GM18511 (cell line): ENCODE data around the gene TDRD10.
A peak's percentile ranks its signal among the peaks of the same experiment; 100 is the strongest.
"Not testable (repeated sequence)": the region's sequence is repeated elsewhere in the genome, so short reads cannot be mapped to it uniquely, and the experiment has no call there.

Experiments used
- ATAC-seq: cut with Tn5 transposase; IDR thresholded peaks from one replicate; pipeline ENCODE4 v1.9.1; 2021; ENCODE audit warnings: mild to moderate bottlenecking, moderate library complexity; ENCODE audit not compliant: unreplicated experiment

The TDRD10 gene

DNA sequence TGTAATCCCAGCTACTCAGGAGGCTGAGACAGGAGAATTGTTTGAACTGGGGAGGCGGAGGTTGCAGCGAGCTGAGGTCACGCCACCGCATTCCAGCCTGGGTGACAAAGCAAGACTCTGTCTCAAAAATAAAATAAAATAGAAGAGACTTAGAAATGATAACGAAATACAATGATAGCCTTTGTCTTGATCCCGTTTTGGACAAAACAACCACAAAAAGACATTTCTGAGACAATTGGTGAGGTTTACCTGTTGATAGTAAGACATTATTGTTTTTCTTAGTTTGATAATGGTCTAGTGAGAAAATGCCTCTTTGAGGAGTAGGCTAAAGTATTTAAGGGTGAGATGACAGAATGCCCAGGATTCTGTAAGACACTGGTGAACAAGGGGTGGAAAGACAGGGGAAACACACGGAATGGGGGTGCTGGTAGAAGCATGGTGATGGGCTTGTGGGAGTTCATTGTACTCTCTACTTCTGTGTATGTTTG, 12.1 kb downstream of the TDRD10 start:
- ATAC-seq = no peak

DNA sequence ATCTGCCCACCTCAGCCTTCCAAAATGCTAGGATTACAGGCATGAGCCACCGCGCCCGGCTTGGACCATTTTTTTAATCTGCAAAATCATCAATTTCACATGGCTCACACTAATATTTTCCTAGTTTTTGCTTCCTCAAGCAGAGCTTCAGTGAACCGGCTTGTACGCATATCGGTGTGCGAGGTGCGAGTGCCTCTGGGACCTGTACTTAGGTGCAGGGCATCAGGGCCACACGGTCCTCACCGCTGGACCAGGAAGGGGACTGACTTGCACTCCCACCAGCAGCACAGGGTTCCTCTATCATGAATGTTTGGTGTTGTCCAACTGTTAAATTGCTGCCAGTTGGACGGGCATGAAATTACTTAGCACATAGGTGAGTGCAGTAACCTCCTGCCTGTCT, 15.6 kb downstream of the TDRD10 start:
- no peak for ATAC-seq

GRCh38 chr1:154519591-154519991, 17.6 kb downstream of the TDRD10 start:
- ATAC-seq = no peak

- ATAC-seq = no peak
These were observed 18.3 kb downstream of the TDRD10 start for GRCh38 chr1:154520333-154520732.

DNA sequence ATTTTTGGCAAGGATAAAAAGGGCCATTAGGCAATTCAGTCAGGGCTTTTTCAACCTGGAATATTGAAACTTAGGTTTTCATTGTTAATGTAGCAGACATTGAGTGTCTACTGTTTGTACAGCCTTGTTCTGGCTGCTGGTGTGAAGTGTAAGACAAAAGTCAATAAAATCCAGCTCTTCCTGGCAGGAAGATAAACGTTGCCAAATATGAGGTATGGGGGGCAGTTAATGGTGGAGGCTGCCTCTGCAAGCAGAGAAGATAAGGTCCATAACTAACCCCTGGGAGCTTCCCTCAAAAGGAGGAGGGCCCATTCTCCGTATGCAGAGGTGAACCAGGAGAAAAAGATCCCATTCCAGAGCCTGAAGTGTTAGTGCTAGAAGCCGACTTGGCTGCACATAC, 19.7 kb downstream of the TDRD10 start:
- no peak for ATAC-seq

DNA sequence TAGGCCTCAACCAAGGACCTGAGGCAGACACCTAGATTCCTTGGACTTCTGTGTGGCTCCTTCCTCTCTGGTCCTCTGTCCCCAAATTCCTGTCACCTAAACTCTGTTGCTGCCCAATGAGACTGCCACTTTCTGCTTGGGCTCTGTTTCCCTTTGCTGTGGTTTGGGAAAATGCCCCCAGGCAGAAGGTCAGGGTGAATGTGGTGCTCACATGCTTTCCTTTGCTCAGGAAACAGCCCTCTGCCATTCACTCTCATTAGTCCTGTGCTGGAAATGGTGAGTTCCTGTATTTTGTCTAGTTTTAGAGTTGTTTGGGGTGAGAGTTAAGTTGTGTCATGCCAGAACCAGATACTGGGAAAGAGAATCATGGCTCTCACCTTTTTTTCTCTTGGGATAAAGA, 22.9 kb downstream of the TDRD10 start:
- no peak for ATAC-seq

- no peak for ATAC-seq
These were observed 25.2 kb downstream of the TDRD10 start for GRCh38 chr1:154527192-154527591.

GRCh38 chr1:154529308-154529707, 27.3 kb downstream of the TDRD10 start:
- no peak for ATAC-seq

DNA sequence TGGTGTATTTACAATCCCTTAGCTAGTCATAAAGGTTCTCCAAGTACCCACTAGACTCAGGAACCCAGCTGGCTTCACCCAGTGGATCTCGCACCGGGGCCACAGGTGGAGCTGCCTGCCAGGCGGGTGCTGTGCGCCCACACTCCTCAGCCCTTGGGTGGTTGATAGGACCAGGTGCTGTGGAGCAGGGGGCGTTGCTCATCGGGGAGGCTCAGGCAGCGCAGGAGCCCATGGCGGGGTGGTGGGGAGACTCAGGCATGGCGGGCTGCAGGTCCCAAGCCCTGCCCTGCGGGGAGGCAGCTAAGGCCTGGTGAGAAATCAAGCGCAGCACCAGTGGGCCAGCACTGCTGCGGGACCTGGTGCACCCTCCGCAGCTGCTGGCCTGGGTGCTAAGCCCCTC, 29.9 kb downstream of the TDRD10 start:
- ATAC-seq = not testable (repeated sequence)

GRCh38 chr1:154533952-154534844, 32.2 kb downstream of the TDRD10 start:
- ATAC-seq = no peak

- no peak for ATAC-seq
These were observed 34.6 kb downstream of the TDRD10 start for GRCh38 chr1:154536570-154536969.

DNA sequence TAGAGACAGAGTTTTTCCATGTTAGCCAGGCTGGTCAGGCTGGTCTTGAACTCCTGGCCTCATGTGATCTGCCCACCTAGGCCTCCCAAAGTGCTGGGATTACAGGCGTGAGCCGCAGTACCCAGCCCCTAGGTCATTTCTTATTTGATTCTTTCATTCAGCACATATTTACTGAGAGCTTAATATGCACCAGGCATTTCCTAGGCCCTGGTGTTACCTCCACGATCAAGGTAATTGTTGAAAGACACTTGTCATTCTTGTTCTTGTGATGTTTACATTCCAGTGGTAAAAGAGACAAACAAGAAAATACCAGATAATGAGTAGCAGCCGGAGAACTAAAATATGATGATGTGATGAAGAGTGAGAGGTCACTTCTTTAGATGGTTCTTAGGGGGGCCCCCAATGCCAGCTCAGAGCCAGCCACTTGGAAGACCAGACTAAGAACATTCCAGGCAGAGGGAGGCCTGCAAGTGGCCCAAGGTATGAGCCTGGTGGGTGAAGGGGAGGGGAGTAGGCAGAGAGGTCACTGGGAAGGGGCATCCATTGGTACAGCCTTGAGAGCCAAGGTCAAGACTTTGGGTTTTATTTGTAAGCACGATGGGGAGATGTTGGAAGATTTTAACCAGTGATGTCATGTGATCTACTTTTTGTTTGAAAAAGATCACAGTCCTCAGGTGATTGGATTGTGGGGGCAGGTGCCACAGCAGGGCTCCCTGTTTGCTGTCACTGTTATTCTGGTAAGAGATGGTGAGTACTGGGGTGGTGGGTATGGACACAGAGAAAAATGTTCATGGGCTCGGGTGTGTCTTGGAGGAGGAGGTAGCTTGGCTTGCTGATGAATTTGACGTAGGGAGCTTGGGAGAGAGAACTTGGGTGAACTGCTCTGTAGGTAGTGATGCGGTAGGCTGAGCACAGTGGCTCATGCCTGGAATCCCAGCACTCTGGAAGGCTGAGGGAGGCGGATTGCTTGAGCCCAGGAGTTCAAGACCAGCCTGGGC, 37.8 kb downstream of the TDRD10 start:
- no peak for ATAC-seq

DNA sequence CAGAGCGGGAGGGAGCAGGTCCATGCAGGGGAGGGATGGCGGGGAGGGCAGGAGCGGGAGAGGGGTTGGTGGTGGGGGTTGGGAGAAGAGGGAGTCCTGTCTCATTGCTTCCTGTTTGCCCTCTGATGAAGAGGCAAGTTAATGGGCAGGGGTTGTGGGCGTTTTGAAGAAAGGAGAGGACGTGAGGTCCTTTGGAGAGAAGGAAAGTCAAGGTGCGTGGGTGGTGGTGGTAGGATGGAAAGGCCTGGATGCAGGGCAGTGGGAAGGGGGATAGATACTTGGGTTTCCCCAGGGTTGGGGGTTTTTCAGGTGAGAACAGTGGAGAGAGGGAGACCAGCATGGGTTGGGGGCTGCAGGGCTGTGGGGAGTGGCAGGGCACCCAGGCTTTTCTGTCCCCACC, 39.2 kb downstream of the TDRD10 start:
- no peak for ATAC-seq

- ATAC-seq = peak; percentile 48
These were observed 44.4 kb downstream of the TDRD10 start for GRCh38 chr1:154546264-154547063.

DNA sequence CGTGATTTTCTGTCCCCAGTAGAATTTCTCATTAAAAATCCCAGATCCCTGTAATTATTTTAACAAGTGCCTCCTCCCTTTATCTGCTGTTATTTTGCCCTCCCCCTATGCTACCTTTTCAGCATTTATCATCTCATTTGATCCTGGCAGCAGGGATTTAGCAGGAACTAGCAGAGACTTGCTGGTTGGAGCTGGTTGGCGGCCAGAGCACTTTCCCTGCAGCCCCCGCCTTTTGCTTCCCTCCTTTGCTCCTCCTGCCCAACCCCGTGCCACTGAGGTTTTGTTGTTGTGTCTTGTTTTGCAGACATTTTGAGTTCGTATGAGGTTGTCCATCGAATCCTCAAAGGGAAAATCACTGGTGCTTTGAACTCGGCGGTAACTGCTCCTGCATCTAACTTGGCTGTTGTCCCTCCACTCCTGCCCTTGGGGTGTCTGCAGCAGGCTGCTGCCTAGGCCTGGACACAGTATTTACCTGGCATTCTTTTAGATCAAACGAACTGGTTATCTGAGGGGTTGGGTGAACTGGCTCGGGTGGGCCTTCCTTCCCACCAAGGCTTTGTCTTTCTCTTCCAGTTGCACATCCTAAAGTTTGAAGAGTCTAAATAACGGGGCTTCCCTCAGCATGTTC, 45.2 kb downstream of the TDRD10 start:
- no peak for ATAC-seq

DNA sequence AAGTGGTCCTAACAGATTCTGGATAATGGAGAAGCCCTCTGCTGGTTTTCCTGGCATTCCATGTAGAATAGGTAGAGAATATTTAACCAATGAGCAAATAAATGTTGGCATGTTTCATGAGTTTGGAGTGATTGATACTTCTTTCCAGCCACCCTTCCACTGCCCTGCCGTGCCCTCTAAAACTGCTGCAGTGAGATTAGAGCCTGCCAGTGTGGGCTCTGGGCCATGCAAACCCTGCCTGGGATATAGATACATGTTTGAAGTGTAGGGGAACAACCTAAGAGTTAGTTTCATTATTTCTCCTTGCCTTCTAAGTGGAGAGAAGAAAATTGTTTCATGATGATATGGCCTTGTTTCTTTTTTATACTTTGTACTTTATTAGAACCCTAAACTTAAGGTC, 46.0 kb downstream of the TDRD10 start:
- no peak for ATAC-seq

DNA sequence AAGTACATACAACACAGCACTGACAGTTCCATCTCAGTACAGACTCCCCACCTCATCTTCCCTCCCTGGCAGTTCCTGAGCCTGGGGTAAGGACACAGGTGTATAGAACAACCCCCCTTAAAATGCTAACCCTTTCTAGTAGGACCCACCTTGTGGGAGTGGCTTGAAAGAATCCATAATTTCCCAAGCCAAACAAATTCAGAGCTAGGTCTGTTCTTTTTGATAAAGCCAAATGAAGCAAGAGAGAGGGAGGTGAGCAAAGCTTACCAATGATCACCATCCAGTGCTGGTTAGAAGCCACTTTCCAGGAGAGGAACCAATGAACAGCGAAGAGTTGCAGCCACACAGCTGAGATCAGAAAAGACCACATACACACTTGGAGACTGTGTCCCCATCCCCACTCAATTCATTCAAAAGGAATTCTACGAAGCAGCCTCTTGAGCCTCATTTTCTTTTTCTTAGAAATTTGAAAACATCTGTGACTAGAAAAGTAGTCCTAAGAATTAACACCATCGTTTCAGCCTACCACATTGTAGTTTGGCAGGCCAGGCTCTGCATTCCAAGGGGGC, 47.3 kb downstream of the TDRD10 start:
- no peak for ATAC-seq

DNA sequence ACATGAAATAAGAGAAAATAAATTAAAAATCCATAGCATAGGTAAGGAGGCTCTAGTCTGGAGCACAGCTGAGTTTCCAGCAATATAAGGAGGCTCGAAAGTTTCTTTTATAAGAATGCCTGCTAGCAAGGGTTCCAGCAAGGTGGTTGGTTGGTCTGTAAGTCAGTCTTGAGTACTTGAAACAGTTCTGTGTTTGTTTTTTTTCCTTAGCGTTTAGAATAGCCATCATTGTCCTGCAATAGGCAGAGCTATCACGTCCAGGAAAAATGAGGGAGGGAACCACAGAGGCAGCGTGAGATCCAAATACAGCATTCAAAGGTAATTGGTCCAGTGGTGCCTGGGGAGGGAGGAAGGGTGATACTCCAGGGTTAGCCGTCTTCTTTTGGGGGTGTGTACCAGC, 48.1 kb downstream of the TDRD10 start:
- no peak for ATAC-seq

DNA sequence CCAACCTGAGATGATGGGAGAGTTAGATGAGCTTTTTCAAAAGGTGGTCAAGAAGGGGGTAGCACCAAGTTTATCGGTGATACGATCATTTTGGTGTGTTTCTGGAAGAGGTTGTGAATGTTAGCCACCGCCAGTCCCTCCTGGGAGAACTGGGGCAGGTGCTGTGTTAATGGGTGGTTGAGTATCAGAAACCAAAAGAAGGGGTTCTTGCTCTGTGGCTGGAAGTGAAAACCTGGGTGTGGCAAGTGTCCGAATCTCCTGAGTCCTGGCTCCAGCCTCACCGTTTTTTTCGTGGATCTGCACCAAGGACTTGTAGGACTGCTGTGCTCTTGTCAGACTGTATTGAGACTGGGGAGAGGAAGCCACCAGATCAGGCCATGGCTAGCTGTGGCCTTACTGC, 48.6 kb downstream of the TDRD10 start:
- no peak for ATAC-seq

- no peak for ATAC-seq
These were observed 49.5 kb downstream of the TDRD10 start for GRCh38 chr1:154551474-154551873.
